ENCODE results near the gene DNER.

- TF ChIP-seq CTCF (conservative IDR thresholded peaks at IDR 0.05; ENCODE audit: low read depth in 2 of 2) (no peak), POLR2AphosphoS5 (IDR thresholded peaks at IDR 0.05; ENCODE audit: low read depth) (no peak), CREB1 (CRISPR knock-in tag; IDR thresholded peaks at IDR 0.05; ENCODE audit: low read depth) (no peak), STAT1 (IDR thresholded peaks at IDR 0.05; ENCODE audit: unreplicated experiment) (no peak), REST (IDR thresholded peaks at IDR 0.05; ENCODE audit: unreplicated experiment) (no peak), EZH2phosphoT487 (IDR thresholded peaks at IDR 0.05; ENCODE audit: unreplicated experiment) (no peak), ETS1 (IDR thresholded peaks at IDR 0.05) (no peak), EZH2 (IDR thresholded peaks at IDR 0.05; ENCODE audit: low read depth, unreplicated experiment) (no peak)
These were observed 259.3 kb downstream of the DNER start for GRCh38 chr2:229454934-229455631.

Data from GM23338 (cell line).